ENCODE measurements around the gene PTGES3. TPM values are rescaled to one million over a fixed set of nuclear protein-coding genes. Genes with fewer than 3 reads are reported as not detected.
A peak's percentile ranks its signal among the peaks of the same experiment; 100 is the strongest.

Gene PTGES3
- total and polyA plus RNA-seq, 10 of the 15 experiments (the other 5 are each of a cell fraction or from before 2014, with no cell fraction given), result 117 to 520 (median 175) TPM

DNA sequence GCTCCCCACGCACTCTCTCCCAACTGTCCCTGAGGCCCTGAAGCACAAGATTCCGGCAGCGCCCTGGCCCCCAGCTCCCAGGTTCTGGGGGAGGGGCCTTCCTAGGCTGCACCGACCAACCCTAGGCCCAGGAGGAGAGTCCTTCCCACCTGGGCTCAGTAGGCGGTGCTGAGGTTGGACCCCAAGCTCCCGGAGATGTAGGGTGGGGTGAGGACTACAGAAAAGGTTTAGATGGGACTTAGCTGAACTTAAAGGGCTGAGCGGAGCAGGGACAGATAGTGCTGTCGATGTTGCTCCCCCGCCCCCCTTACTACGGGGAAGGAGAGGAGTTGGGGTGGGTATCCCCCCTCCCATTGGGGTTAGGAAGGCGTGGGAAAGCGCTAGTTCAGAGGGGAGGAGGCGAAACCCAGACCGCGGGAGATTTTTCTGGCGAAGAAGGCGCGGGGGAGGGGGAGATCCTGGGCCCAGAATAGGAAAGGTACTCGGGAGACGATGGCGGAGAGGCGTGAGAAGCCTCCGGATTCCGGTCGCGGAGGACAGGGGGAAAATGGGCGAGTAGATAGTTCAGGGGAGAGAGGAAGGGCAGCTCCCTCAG, 53.7 kb downstream of the PTGES3 start:
- DNase-seq (ENCODE audit: low read depth, low spot score) (no peak), FAIRE-seq (no peak), ATAC-seq (peak; percentile 1; the same call in 1 of the 3 replicates)
- intact Hi-C loops (cut with micrococcal nuclease; ENCODE audit: unreplicated experiment), result no loop called here
- TF ChIP-seq TBL1XR1 (IDR thresholded peaks at IDR 0.05; ENCODE audit: low read depth, low read length), result no peak
- no peak for TF ChIP-seq BMI1 (IDR thresholded peaks at IDR 0.05; ENCODE audit: borderline replicate concordance)
- TF ChIP-seq EED (IDR thresholded peaks at IDR 0.05; ENCODE audit: low read depth), result peak; percentile 7; the same call in 1 of the 2 replicates
- TF ChIP-seq, protein P1, sequence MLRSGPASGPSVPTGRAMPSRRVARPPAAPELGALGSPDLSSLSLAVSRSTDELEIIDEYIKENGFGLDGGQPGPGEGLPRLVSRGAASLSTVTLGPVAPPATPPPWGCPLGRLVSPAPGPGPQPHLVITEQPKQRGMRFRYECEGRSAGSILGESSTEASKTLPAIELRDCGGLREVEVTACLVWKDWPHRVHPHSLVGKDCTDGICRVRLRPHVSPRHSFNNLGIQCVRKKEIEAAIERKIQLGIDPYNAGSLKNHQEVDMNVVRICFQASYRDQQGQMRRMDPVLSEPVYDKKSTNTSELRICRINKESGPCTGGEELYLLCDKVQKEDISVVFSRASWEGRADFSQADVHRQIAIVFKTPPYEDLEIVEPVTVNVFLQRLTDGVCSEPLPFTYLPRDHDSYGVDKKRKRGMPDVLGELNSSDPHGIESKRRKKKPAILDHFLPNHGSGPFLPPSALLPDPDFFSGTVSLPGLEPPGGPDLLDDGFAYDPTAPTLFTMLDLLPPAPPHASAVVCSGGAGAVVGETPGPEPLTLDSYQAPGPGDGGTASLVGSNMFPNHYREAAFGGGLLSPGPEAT (IDR thresholded peaks at IDR 0.05; ENCODE audit: low read depth), result 0 out of 2 replicates have a peak, but pooled peaks have one; percentile 47
- TF ChIP-seq NR2F1 (conservative IDR thresholded peaks at IDR 0.05), result no peak
- 0 out of 2 replicates have a peak, but pooled peaks have one; percentile 23 for TF ChIP-seq TAF1 (IDR thresholded peaks at IDR 0.05; ENCODE audit: borderline replicate concordance, low read depth, low read length)
- 0 out of 2 replicates have a peak, but pooled peaks have one; percentile 45 for TF ChIP-seq MXI1 (IDR thresholded peaks at IDR 0.05; ENCODE audit: low read depth, low read length)
- TF ChIP-seq, protein P2, sequence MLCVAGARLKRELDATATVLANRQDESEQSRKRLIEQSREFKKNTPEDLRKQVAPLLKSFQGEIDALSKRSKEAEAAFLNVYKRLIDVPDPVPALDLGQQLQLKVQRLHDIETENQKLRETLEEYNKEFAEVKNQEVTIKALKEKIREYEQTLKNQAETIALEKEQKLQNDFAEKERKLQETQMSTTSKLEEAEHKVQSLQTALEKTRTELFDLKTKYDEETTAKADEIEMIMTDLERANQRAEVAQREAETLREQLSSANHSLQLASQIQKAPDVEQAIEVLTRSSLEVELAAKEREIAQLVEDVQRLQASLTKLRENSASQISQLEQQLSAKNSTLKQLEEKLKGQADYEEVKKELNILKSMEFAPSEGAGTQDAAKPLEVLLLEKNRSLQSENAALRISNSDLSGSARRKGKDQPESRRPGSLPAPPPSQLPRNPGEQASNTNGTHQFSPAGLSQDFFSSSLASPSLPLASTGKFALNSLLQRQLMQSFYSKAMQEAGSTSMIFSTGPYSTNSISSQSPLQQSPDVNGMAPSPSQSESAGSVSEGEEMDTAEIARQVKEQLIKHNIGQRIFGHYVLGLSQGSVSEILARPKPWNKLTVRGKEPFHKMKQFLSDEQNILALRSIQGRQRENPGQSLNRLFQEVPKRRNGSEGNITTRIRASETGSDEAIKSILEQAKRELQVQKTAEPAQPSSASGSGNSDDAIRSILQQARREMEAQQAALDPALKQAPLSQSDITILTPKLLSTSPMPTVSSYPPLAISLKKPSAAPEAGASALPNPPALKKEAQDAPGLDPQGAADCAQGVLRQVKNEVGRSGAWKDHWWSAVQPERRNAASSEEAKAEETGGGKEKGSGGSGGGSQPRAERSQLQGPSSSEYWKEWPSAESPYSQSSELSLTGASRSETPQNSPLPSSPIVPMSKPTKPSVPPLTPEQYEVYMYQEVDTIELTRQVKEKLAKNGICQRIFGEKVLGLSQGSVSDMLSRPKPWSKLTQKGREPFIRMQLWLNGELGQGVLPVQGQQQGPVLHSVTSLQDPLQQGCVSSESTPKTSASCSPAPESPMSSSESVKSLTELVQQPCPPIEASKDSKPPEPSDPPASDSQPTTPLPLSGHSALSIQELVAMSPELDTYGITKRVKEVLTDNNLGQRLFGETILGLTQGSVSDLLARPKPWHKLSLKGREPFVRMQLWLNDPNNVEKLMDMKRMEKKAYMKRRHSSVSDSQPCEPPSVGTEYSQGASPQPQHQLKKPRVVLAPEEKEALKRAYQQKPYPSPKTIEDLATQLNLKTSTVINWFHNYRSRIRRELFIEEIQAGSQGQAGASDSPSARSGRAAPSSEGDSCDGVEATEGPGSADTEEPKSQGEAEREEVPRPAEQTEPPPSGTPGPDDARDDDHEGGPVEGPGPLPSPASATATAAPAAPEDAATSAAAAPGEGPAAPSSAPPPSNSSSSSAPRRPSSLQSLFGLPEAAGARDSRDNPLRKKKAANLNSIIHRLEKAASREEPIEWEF (IDR thresholded peaks at IDR 0.05; ENCODE audit: insufficient replicate concordance, low read depth, low read length), result peak; percentile 51
- 0 out of 2 replicates have a peak, but pooled peaks have one; percentile 16 for TF ChIP-seq NFYB (IDR thresholded peaks at IDR 0.05; ENCODE audit: insufficient read depth, low read depth, low read length)
- Histone ChIP-seq H3K9me3 (replicated peaks; ENCODE audit: control insufficient read depth, insufficient read depth, low read length) (no peaks in the 10 kb centered on the region), H2AFZ (ENCODE audit: control insufficient read depth, low read depth, low read length) (peak overlapping the region; percentile 46), H4K20me1 (ENCODE audit: control insufficient read depth, insufficient read depth) (no peaks in the 10 kb centered on the region), H3K27ac (ENCODE audit: control insufficient read depth, insufficient read depth) (peak overlapping the region; percentile 87), H3K4me1 (ENCODE audit: control insufficient read depth, insufficient read depth, low read length) (peaks cover 34% of the 10 kb centered on the region), H3K79me2 (ENCODE audit: control insufficient read depth, insufficient read depth, low read length) (peaks cover 64% of the 10 kb centered on the region), H3K27me3 (replicated peaks in 1 of 2; ENCODE audit: control insufficient read depth in 2 of 2, insufficient read depth in 2 of 2, low read length in 1 of 2) (no peaks in the 10 kb centered on the region), H3K36me3 (ENCODE audit: control insufficient read depth in 2 of 2, insufficient read depth in 2 of 2, low read length in 1 of 2) (peaks cover 5 to 10% of the 10 kb centered on the region in 2 experiments; a peak in 3 of 4 replicates), H3K4me3 (peak overlapping the region; percentile 91), H3K9ac (ENCODE audit: control insufficient read depth, insufficient read depth, low read length) (peak overlapping the region; percentile 92), H3K4me2 (ENCODE audit: control insufficient read depth, insufficient read depth) (peak overlapping the region; percentile 95)
- ChIA-PET POLR2A (interaction anchor here (0.5 to 6.9 kb wide), 17 partner anchors 9 to 413 kb away, joined by 3 to 155 read pairs (median 7); partner anchors contain the start of genes ATP5F1B, NACA, PTGES3 and RNF41), RAD21 (ENCODE audit: unreplicated experiment) (interaction anchor here (0.6 to 10.0 kb wide), 10 partner anchors 12 to 506 kb away, joined by 3 to 176 read pairs (median 5); partner anchors contain the start of genes ESYT1, NACA, PTGES3 and STAT2), SMC1A (ENCODE audit: uncharacterized antibody, unreplicated experiment) (interaction anchor here (0.8 to 6.1 kb wide), 11 partner anchors 11 to 318 kb away, joined by 3 to 68 read pairs (median 5); partner anchors contain the start of genes ATP5F1B, CNPY2 and PTGES3), CTCF (interaction anchor here (0.8 to 6.1 kb wide), 11 partner anchors 10 to 367 kb away, joined by 3 to 73 read pairs (median 4); no protein-coding TSS in a partner anchor)
- BruUV-seq (replicated peaks), result no TSS peak
- in situ Hi-C loops (cut with MboI), result loop anchor here (10.0 kb wide), 1 partner anchor 450 kb away; the partner anchor contains the start of gene NAB2
- 5% methylated on average over 27 of the region's 27 CpGs for WGBS (ENCODE audit: insufficient coverage, insufficient replicate concordance, low lambda C conversion rate, missing lambda C conversion rate)
